HG02571 (cell line): ENCODE data around the gene CDK1.
A peak's percentile ranks its signal among the peaks of the same experiment; 100 is the strongest.

Source experiments
- ATAC-seq: cut with Tn5 transposase; IDR thresholded peaks from one replicate; pipeline ENCODE4 v1.9.1; 2021; ENCODE audit warnings: mild to moderate bottlenecking, moderate library complexity; ENCODE audit not compliant: unreplicated experiment

The CDK1 gene

GRCh38 chr10:60777696-60778213, 523 bp upstream of the CDK1 start:
- ATAC-seq: peak; percentile 3

- ATAC-seq: peak; percentile 12
These were observed 906 bp downstream of the CDK1 start for GRCh38 chr10:60778971-60779796.

GRCh38 chr10:60781661-60782060, 3.4 kb downstream of the CDK1 start:
- ATAC-seq: no peak

GRCh38 chr10:60784641-60785040, 6.4 kb downstream of the CDK1 start:
- no peak for ATAC-seq

GRCh38 chr10:60788544-60788943, 10.3 kb downstream of the CDK1 start:
- ATAC-seq: no peak

GRCh38 chr10:60789340-60789739, 11.1 kb downstream of the CDK1 start:
- ATAC-seq: no peak

GRCh38 chr10:60794953-60795352, 16.7 kb downstream of the CDK1 start:
- ATAC-seq: no peak

GRCh38 chr10:60795465-60796202, 17.4 kb downstream of the CDK1 start:
- no peak for ATAC-seq

GRCh38 chr10:60796481-60796880, 18.2 kb downstream of the CDK1 start:
- no peak for ATAC-seq

GRCh38 chr10:60797200-60797599, 18.9 kb downstream of the CDK1 start:
- ATAC-seq: no peak

GRCh38 chr10:60798031-60798430, 19.8 kb downstream of the CDK1 start:
- ATAC-seq: no peak

GRCh38 chr10:60798870-60799269, 20.6 kb downstream of the CDK1 start:
- ATAC-seq: no peak

GRCh38 chr10:60799971-60800650, 21.8 kb downstream of the CDK1 start:
- no peak for ATAC-seq

GRCh38 chr10:60800918-60801317, 22.6 kb downstream of the CDK1 start:
- ATAC-seq: no peak

GRCh38 chr10:60801522-60801921, 23.2 kb downstream of the CDK1 start:
- ATAC-seq: no peak

GRCh38 chr10:60803433-60803832, 25.2 kb downstream of the CDK1 start:
- ATAC-seq: no peak

GRCh38 chr10:60803865-60804264, 25.6 kb downstream of the CDK1 start:
- no peak for ATAC-seq

GRCh38 chr10:60806921-60807320, 28.6 kb downstream of the CDK1 start:
- no peak for ATAC-seq

- no peak for ATAC-seq
These were observed 29.2 kb downstream of the CDK1 start for GRCh38 chr10:60807499-60807898.

GRCh38 chr10:60808036-60808435, 29.8 kb downstream of the CDK1 start:
- ATAC-seq: no peak

GRCh38 chr10:60809157-60809556, 30.9 kb downstream of the CDK1 start:
- ATAC-seq: no peak
